A673 (cell line): Measurements from ENCODE around the gene PRSS22. TPM values are rescaled to one million over a fixed set of nuclear protein-coding genes. Genes with fewer than 3 reads are reported as not detected.

Experiments
- BruUV-seq: library from RNA; stranded (reverse); fragments of 400-500 nt; replicated peaks from 2 replicates; lab custom pipeline; 2021; lab: Mats Ljungman, UMichigan
- CTCF ChIA-PET: fragments of 300-600 bp; sonication (Branson Sonifier 250); formaldehyde crosslinking; loops from one replicate; lab custom pipeline; 2022; ENCODE audit warnings: antibody characterized with exemption; lab: Charles Lee
- POLR2A ChIA-PET: fragments of 300-600 bp; sonication (Branson Sonifier 250); formaldehyde crosslinking; loops from one replicate; lab custom pipeline; 2022; ENCODE audit warnings: antibody characterized with exemption; ENCODE audit not compliant: low non-redundant PET; lab: Charles Lee
- DNase-seq: peaks from one replicate; pipeline ENCODE4 v3.0.0-alpha.2; 2015; ENCODE audit warnings: low spot score
- H3K27ac ChIP-seq: fragments of 200-600 bp; sonication (generic); 2 replicates; pipeline ENCODE4 v1.5.1; 2016; ENCODE audit warnings: mixed run types, low read depth, mild to moderate bottlenecking, mixed read lengths, antibody characterized with exemption, low read length; ENCODE audit not compliant: poor library complexity, severe bottlenecking
- H3K27me3 ChIP-seq: fragments of 200-600 bp; sonication (generic); replicated peaks from 2 replicates; pipeline ENCODE4 v1.6.1; 2017; ENCODE audit warnings: mixed run types, low read depth, mild to moderate bottlenecking, mixed read lengths, antibody characterized with exemption, low read length; ENCODE audit not compliant: insufficient read depth, poor library complexity
- H3K36me3 ChIP-seq: fragments of 200-600 bp; sonication (generic); 2 replicates; pipeline ENCODE4 v1.6.1; 2016; ENCODE audit warnings: mixed run types, mild to moderate bottlenecking, mixed read lengths, antibody characterized with exemption, low read length; ENCODE audit not compliant: insufficient read depth, poor library complexity, severe bottlenecking
- H3K4me1 ChIP-seq: fragments of 200-600 bp; sonication (generic); 2 replicates; pipeline ENCODE4 v1.6.1; 2017; ENCODE audit warnings: mixed run types, mild to moderate bottlenecking, mixed read lengths, antibody characterized with exemption, low read length; ENCODE audit not compliant: insufficient read depth, poor library complexity, severe bottlenecking
- H3K4me3 ChIP-seq: fragments of 200-600 bp; sonication (generic); 2 replicates; pipeline ENCODE4 v1.5.1; 2016; ENCODE audit warnings: low read depth, mixed run types, mild to moderate bottlenecking, mixed read lengths, low read length; ENCODE audit not compliant: poor library complexity, severe bottlenecking
- H3K9me3 ChIP-seq: fragments of 200-600 bp; sonication (generic); 2 replicates; pipeline ENCODE4 v1.6.1; 2016; ENCODE audit warnings: mixed run types, low read depth, mild to moderate bottlenecking, mixed read lengths, antibody characterized with exemption, low read length; ENCODE audit not compliant: poor library complexity, severe bottlenecking
- CTCF ChIP-seq: fragments of 300-800, 200-600 bp; sonication (generic); conservative IDR thresholded peaks from 2 replicates; pipeline ENCODE4 v1.5.1; 2017; ENCODE audit warnings: low read depth, mild to moderate bottlenecking, antibody characterized with exemption, low read length, moderate library complexity, mixed read lengths
- EZH2 ChIP-seq: fragments of 200-600 bp; sonication (generic); IDR thresholded peaks from 2 replicates; pipeline ENCODE4 v1.6.1; 2017; ENCODE audit warnings: borderline replicate concordance, low read depth, mild to moderate bottlenecking, mixed read lengths, antibody characterized with exemption, low read length; ENCODE audit not compliant: poor library complexity, severe bottlenecking
- intact Hi-C: fragments of 100-400 bp; cut with micrococcal nuclease; formaldehyde crosslinking; loops from one replicate; pipeline ENCODE4 v1.10.0; 2022; ENCODE audit not compliant: unreplicated experiment
- total RNA-seq: library from RNA; stranded (reverse); gene quantifications from 2 replicates; pipeline ENCODE4 v1.2.3, GENCODE V29; 2021

PRSS22 gene
- total RNA-seq, 1 experiment from 2014 or later: not detected

DNA sequence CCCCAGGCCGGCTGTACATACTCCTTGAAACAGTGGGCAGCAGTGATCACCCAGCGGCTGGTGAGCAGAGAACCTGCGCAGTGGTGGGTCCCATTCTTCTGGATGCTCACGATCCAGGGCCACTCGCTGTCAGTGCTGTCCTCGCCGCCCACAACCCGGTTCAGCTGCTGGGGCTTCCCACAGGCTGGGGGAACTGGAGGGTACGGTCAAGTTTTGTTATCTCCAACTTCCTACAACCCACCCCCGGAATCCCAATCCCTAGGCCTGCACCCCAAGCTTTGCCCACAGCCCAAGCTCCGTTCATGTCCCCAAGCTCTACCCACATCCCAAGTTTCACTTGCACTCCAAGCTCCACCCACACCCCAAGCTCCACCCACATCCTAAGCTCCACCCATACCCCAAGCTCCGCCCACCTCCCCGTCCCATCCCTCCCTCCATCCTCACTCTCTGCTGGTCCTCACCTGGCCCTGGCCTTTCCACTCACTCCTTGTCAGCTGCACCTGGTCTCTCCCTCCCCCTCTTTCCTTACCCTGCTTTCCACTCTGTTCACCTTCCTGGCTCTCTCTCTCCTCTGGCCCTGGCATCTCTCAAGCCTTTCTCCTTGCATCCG is 1.8 kb downstream of the PRSS22 start:
- no peak for DNase-seq
- Histone ChIP-seq H3K9me3 (no peaks in the 10 kb centered on the region), H3K36me3 (no peaks in the 10 kb centered on the region), H3K27me3 (peaks cover 18% of the 10 kb centered on the region), H3K27ac (no peak overlapping the region), H3K4me3 (no peak overlapping the region), H3K4me1 (no peaks in the 10 kb centered on the region)
- no peak for TF ChIP-seq EZH2
- no peak for TF ChIP-seq CTCF
- POLR2A ChIA-PET: no interaction called here
- intact Hi-C loops: no loop called here
- BruUV-seq: no TSS peak
- CTCF ChIA-PET: interaction anchor here (1.1 kb wide), 1 partner anchor 71 kb away, joined by 7 read pairs; no protein-coding TSS in a partner anchor

GRCh38 chr16:2855536-2855935 is 2.4 kb downstream of the PRSS22 start:
- ChIA-PET POLR2A (no interaction called here), CTCF (no interaction called here)
- no peak for DNase-seq
- H3K4me3 ChIP-seq: no peak overlapping the region
- no peaks in the 10 kb centered on the region for H3K36me3 ChIP-seq
- no peak for TF ChIP-seq EZH2
- TF ChIP-seq CTCF: no peak
- BruUV-seq: no TSS peak
- no peaks in the 10 kb centered on the region for H3K4me1 ChIP-seq
- no peak overlapping the region for H3K27ac ChIP-seq
- peaks cover 18% of the 10 kb centered on the region for H3K27me3 ChIP-seq
- intact Hi-C loops: no loop called here
- no peaks in the 10 kb centered on the region for H3K9me3 ChIP-seq

DNA sequence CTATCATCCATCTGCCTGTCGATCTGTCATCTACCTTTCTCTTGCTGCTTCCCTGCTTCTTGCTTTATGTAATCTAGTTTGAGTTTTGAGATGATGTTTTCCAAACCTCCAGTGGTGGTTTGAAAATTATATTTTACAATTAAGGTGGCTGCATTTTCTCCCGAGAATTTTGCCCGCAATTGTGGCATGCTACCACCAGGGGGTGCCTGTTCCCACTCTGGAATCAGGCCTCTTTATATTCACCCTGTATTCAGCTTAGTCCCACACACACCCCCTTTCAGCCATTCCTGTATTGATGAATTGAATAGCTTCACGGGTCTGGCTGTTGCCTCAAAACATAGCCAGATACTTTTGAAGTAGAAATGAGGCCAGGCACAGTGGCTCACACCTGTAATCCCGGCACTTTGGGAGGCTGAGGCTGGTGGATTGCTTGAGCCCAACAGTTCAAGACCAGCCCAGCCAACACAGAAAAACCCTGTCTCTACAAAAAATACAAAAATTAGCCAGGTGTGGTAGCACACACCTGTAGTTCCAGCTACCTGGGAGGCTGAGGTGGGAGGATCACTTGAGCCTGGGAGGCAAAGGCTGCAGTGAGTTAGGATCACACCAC is 3.2 kb downstream of the PRSS22 start:
- intact Hi-C loops: no loop called here
- POLR2A ChIA-PET: no interaction called here

More for the DNA sequence above, 3.2 kb downstream of the PRSS22 start:
- CTCF ChIA-PET: no interaction called here
- H3K27ac ChIP-seq: no peak overlapping the region
- DNase-seq: no peak
- BruUV-seq: no TSS peak
- H3K27me3 ChIP-seq: peaks cover 18% of the 10 kb centered on the region
- no peak overlapping the region for H3K4me3 ChIP-seq
- no peaks in the 10 kb centered on the region for H3K36me3 ChIP-seq
- H3K4me1 ChIP-seq: no peaks in the 10 kb centered on the region
- H3K9me3 ChIP-seq: no peaks in the 10 kb centered on the region
- TF ChIP-seq CTCF (peak; percentile 65), EZH2 (no peak)
